Measurements from ENCODE around the gene PTBP2. TPM values are rescaled to one million over a fixed set of nuclear protein-coding genes. Genes with fewer than 3 reads are reported as not detected.

Gene PTBP2
- total and polyA plus RNA-seq, 2 of the 8 experiments (the other 6 are each of a cell fraction or from before 2014, with no cell fraction given): 24.2 to 61.7 TPM

DNA sequence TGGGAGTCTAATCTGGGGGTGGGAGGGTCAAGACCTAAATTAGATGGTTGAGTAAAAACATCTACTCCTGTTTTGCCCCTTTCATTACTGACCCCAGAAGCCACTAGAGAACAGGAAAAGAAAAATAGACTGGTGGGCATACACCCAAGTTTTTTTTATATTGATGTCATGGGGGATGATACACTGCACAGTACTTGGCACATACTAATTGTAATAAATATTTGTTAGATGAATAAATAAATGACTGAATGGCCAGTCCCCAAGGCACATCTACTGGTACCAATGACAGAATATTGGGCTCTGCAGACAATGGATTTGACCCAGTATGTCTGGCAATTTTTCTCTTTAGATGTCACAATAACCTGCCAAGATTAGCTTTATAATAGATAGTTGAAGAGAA lies 36.8 kb upstream of the PTBP2 start (continued):
- TF ChIP-seq, protein P1, sequence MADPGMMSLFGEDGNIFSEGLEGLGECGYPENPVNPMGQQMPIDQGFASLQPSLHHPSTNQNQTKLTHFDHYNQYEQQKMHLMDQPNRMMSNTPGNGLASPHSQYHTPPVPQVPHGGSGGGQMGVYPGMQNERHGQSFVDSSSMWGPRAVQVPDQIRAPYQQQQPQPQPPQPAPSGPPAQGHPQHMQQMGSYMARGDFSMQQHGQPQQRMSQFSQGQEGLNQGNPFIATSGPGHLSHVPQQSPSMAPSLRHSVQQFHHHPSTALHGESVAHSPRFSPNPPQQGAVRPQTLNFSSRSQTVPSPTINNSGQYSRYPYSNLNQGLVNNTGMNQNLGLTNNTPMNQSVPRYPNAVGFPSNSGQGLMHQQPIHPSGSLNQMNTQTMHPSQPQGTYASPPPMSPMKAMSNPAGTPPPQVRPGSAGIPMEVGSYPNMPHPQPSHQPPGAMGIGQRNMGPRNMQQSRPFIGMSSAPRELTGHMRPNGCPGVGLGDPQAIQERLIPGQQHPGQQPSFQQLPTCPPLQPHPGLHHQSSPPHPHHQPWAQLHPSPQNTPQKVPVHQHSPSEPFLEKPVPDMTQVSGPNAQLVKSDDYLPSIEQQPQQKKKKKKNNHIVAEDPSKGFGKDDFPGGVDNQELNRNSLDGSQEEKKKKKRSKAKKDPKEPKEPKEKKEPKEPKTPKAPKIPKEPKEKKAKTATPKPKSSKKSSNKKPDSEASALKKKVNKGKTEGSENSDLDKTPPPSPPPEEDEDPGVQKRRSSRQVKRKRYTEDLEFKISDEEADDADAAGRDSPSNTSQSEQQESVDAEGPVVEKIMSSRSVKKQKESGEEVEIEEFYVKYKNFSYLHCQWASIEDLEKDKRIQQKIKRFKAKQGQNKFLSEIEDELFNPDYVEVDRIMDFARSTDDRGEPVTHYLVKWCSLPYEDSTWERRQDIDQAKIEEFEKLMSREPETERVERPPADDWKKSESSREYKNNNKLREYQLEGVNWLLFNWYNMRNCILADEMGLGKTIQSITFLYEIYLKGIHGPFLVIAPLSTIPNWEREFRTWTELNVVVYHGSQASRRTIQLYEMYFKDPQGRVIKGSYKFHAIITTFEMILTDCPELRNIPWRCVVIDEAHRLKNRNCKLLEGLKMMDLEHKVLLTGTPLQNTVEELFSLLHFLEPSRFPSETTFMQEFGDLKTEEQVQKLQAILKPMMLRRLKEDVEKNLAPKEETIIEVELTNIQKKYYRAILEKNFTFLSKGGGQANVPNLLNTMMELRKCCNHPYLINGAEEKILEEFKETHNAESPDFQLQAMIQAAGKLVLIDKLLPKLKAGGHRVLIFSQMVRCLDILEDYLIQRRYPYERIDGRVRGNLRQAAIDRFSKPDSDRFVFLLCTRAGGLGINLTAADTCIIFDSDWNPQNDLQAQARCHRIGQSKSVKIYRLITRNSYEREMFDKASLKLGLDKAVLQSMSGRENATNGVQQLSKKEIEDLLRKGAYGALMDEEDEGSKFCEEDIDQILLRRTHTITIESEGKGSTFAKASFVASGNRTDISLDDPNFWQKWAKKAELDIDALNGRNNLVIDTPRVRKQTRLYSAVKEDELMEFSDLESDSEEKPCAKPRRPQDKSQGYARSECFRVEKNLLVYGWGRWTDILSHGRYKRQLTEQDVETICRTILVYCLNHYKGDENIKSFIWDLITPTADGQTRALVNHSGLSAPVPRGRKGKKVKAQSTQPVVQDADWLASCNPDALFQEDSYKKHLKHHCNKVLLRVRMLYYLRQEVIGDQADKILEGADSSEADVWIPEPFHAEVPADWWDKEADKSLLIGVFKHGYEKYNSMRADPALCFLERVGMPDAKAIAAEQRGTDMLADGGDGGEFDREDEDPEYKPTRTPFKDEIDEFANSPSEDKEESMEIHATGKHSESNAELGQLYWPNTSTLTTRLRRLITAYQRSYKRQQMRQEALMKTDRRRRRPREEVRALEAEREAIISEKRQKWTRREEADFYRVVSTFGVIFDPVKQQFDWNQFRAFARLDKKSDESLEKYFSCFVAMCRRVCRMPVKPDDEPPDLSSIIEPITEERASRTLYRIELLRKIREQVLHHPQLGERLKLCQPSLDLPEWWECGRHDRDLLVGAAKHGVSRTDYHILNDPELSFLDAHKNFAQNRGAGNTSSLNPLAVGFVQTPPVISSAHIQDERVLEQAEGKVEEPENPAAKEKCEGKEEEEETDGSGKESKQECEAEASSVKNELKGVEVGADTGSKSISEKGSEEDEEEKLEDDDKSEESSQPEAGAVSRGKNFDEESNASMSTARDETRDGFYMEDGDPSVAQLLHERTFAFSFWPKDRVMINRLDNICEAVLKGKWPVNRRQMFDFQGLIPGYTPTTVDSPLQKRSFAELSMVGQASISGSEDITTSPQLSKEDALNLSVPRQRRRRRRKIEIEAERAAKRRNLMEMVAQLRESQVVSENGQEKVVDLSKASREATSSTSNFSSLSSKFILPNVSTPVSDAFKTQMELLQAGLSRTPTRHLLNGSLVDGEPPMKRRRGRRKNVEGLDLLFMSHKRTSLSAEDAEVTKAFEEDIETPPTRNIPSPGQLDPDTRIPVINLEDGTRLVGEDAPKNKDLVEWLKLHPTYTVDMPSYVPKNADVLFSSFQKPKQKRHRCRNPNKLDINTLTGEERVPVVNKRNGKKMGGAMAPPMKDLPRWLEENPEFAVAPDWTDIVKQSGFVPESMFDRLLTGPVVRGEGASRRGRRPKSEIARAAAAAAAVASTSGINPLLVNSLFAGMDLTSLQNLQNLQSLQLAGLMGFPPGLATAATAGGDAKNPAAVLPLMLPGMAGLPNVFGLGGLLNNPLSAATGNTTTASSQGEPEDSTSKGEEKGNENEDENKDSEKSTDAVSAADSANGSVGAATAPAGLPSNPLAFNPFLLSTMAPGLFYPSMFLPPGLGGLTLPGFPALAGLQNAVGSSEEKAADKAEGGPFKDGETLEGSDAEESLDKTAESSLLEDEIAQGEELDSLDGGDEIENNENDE (IDR thresholded peaks at IDR 0.05; ENCODE audit: insufficient replicate concordance, low read length): no peak
- TF ChIP-seq CBX5 (IDR thresholded peaks at IDR 0.05; ENCODE audit: low read depth, low read length): no peak
- no peak for TF ChIP-seq SIN3A (conservative IDR thresholded peaks at IDR 0.05 in 1 of 2, IDR thresholded peaks at IDR 0.05 in 1 of 2; ENCODE audit: low read depth in 1 of 2, low read length in 2 of 2)
- no peak for TF ChIP-seq KDM1A (IDR thresholded peaks at IDR 0.05; ENCODE audit: borderline replicate concordance, low read length)
- TF ChIP-seq GTF2F1 (IDR thresholded peaks at IDR 0.05; ENCODE audit: borderline replicate concordance, low read depth, low read length): no peak
- TF ChIP-seq CBX8 (IDR thresholded peaks at IDR 0.05; ENCODE audit: borderline replicate concordance, low read depth, low read length): no peak
- no peak for TF ChIP-seq SAP30 (IDR thresholded peaks at IDR 0.05; ENCODE audit: insufficient read depth, insufficient replicate concordance, low read length)
- no peak for TF ChIP-seq CHD2 (IDR thresholded peaks at IDR 0.05; ENCODE audit: low read length)
- TF ChIP-seq ASH2L (IDR thresholded peaks at IDR 0.05; ENCODE audit: low read length): no peak
- TF ChIP-seq PHF8 (conservative IDR thresholded peaks at IDR 0.05; ENCODE audit: low read depth, low read length): no peak
- TF ChIP-seq SIRT6 (IDR thresholded peaks at IDR 0.05; ENCODE audit: low read length): no peak
- no peak for TF ChIP-seq POLR2AphosphoS5 (IDR thresholded peaks at IDR 0.05; ENCODE audit: low read depth, low read length)

Measured in H1 (cell line).